HepG2 (cell line): ENCODE measurements around the gene TMEM185B. TPM values are rescaled to one million over a fixed set of nuclear protein-coding genes. Genes with fewer than 3 reads are reported as not detected.

Experiments used
- ATF2 ChIP-seq: sonication (generic); formaldehyde crosslinking; IDR thresholded peaks from 2 replicates; pipeline ENCODE4 v1.4.0; 2020; ENCODE audit warnings: missing genetic modification reagents
- ETV6 ChIP-seq: sonication (generic); formaldehyde crosslinking; conservative IDR thresholded peaks from 2 replicates; pipeline ENCODE4 v1.4.0; 2020; ENCODE audit warnings: missing genetic modification reagents
- HCFC1 ChIP-seq: fragments of 150-350 bp; IDR thresholded peaks from 2 replicates; pipeline ENCODE4 v1.6.1; 2014; ENCODE audit warnings: low read depth, low read length
- HMG20B ChIP-seq: conservative IDR thresholded peaks from 2 replicates; pipeline ENCODE4 v1.6.1; 2016; ENCODE audit warnings: missing genetic modification reagents, missing compliant biosample characterization
- HNRNPUL1 ChIP-seq: fragments of 200-400 bp; formaldehyde crosslinking; IDR thresholded peaks from 2 replicates; pipeline ENCODE4 v1.6.1; 2017; ENCODE audit warnings: low read depth, mild to moderate bottlenecking, low read length, moderate library complexity
- IKZF1 ChIP-seq: fragments of 450-650 bp; IDR thresholded peaks from 2 replicates; pipeline ENCODE4 v1.7.1; 2016
- KIAA2018 ChIP-seq: sonication (generic); formaldehyde crosslinking; IDR thresholded peaks from 2 replicates; pipeline ENCODE4 v1.5.0; 2020; ENCODE audit warnings: mild to moderate bottlenecking, missing genetic modification reagents, borderline replicate concordance
- PLRG1 ChIP-seq: fragments of 450-650 bp; conservative IDR thresholded peaks from 2 replicates; pipeline ENCODE4 v1.6.1; 2016
- REXO4 ChIP-seq: sonication (generic); formaldehyde crosslinking; IDR thresholded peaks from 2 replicates; pipeline ENCODE4 v1.8.0; 2022; ENCODE audit warnings: missing genetic modification reagents, mild to moderate bottlenecking, borderline replicate concordance
- RFX1 ChIP-seq: fragments of 450-650 bp; IDR thresholded peaks from 2 replicates; pipeline ENCODE4 v1.6.1; 2017
- SATB2 ChIP-seq: sonication (generic); formaldehyde crosslinking; IDR thresholded peaks from 2 replicates; pipeline ENCODE4 v1.5.0; 2020; ENCODE audit warnings: missing genetic modification reagents
- SMYD3 ChIP-seq: sonication (generic); formaldehyde crosslinking; IDR thresholded peaks from 2 replicates; pipeline ENCODE4 v1.8.1; 2023; ENCODE audit warnings: mild to moderate bottlenecking, missing genetic modification reagents
- TEF ChIP-seq: sonication (generic); formaldehyde crosslinking; IDR thresholded peaks from 2 replicates; pipeline ENCODE4 v1.5.0; 2020; ENCODE audit warnings: missing genetic modification reagents
- ZBTB3 ChIP-seq: sonication (generic); formaldehyde crosslinking; IDR thresholded peaks from 2 replicates; pipeline ENCODE4 v1.4.0; 2020; ENCODE audit warnings: low read depth, mild to moderate bottlenecking, moderate library complexity, missing genetic modification reagents, borderline replicate concordance
- ZBTB44 ChIP-seq: sonication (generic); formaldehyde crosslinking; IDR thresholded peaks from 2 replicates; pipeline ENCODE4 v1.4.0; 2020; ENCODE audit warnings: missing genetic modification reagents
- ZNF451 ChIP-seq: sonication (generic); formaldehyde crosslinking; IDR thresholded peaks from 2 replicates; pipeline ENCODE4 v1.5.0; 2020; ENCODE audit warnings: mild to moderate bottlenecking, missing genetic modification reagents
- ZNF563 ChIP-seq: sonication (generic); formaldehyde crosslinking; IDR thresholded peaks from 2 replicates; pipeline ENCODE4 v1.8.0; 2022; ENCODE audit warnings: mild to moderate bottlenecking, moderate library complexity, missing genetic modification reagents
- ZNF703 ChIP-seq: sonication (generic); formaldehyde crosslinking; IDR thresholded peaks from 2 replicates; pipeline ENCODE4 v1.5.1; 2020; ENCODE audit warnings: missing genetic modification reagents, mild to moderate bottlenecking, moderate library complexity, borderline replicate concordance
- polyA plus RNA-seq, 8 experiments: library from polyadenylated mRNA; depleted of rRNA in 3 of 8; stranded (reverse) in 7 of 8; unstranded in 1 of 8; fragments of >200 nt; fragmentation: Illumina TruSeq in 4 of 8; extraction: Trizol in 4 of 8; gene quantifications; 2 replicates each; pipeline versions ENCODE4 v1.2.1 to v1.2.3, GENCODE V29; 2011 to 2016; ENCODE audit warnings: low read depth in 4 of 8, missing spikeins in 1 of 8, mixed read lengths in 1 of 8; ENCODE audit not compliant: insufficient read depth in 1 of 8
- total RNA-seq, 5 experiments: library from RNA; depleted of rRNA; stranded (reverse); fragments of >200 nt; fragmentation: Illumina TruSeq; extraction: Trizol; gene quantifications; 2 replicates each; pipeline ENCODE4 v1.2.3, GENCODE V29; 2016; ENCODE audit warnings: low read depth in 1 of 5

The TMEM185B gene
- total and polyA plus RNA-seq, 2 of the 13 experiments (the other 11 are each of a cell fraction or from before 2014, with no cell fraction given): 5.6 to 7.0 TPM

- TF ChIP-seq ZNF563 (CRISPR knock-in tag): no peak
- TF ChIP-seq PLRG1: no peak
- TF ChIP-seq ZNF703: no peak
- 0 out of 2 replicates have a peak, but pooled peaks have one; percentile 43 for TF ChIP-seq ETV6 (CRISPR knock-in tag)
- TF ChIP-seq HCFC1: no peak
- TF ChIP-seq TEF (CRISPR knock-in tag): no peak
- no peak for TF ChIP-seq IKZF1
- no peak; the same call in 1 of the 2 replicates for TF ChIP-seq ZNF451
- TF ChIP-seq SATB2 (CRISPR knock-in tag): 0 out of 2 replicates have a peak, but pooled peaks have one; percentile 67
- no peak for TF ChIP-seq REXO4 (CRISPR knock-in tag)
- TF ChIP-seq HMG20B (CRISPR knock-in tag): peak; percentile 15; the same call in 1 of the 2 replicates
- TF ChIP-seq ZBTB3 (CRISPR knock-in tag): no peak
- peak; percentile 51; the same call in 1 of the 2 replicates for TF ChIP-seq ATF2 (CRISPR knock-in tag)
- no peak for TF ChIP-seq KIAA2018 (CRISPR knock-in tag)
- no peak for TF ChIP-seq HNRNPUL1
- 0 out of 2 replicates have a peak, but pooled peaks have one; percentile 35 for TF ChIP-seq ZBTB44 (CRISPR knock-in tag)
- TF ChIP-seq SMYD3 (CRISPR knock-in tag): no peak
- no peak for TF ChIP-seq RFX1
Measured at GRCh38 chr2:120253021-120253882, 30.1 kb upstream of the TMEM185B start (continued).
